ENCODE data around the gene KLHL2. TPM values are rescaled to one million over a fixed set of nuclear protein-coding genes. Genes with fewer than 3 reads are reported as not detected.
"Not testable (repeated sequence)": the region's sequence is repeated elsewhere in the genome, so short reads cannot be mapped to it uniquely, and the experiment has no call there.

Gene KLHL2
- total RNA-seq, 2 experiments from 2014 or later: 23.7 to 28.0 TPM

DNA sequence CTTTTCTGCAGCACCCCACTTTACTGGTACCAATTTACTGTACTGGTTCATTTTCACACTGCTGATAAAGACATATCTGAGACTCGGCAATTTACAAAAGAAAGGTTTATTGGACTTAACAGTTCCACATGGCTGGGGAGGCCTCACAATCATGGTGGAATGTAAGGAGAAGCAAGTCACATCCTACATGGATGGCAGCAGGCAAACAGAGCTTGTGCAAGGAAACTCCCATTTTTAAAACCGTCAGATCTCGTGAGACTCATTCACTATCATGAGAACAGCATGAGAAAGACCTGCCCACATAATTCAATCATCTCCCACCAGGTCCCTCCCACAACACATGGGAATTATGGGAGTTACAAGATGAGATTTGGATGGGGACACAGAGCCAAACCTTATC, 77.3 kb downstream of the KLHL2 start:
- not testable (repeated sequence) for DNase-seq, H3K9me3 Mint-ChIP-seq, H3K4me3 Mint-ChIP-seq, H3K27ac Mint-ChIP-seq, H3K27me3 Mint-ChIP-seq
- Mint-ChIP-seq H3K4me1 (peaks cover 36% of the 10 kb centered on the region), H3K36me3 (peaks cover 48% of the 10 kb centered on the region)

DNA sequence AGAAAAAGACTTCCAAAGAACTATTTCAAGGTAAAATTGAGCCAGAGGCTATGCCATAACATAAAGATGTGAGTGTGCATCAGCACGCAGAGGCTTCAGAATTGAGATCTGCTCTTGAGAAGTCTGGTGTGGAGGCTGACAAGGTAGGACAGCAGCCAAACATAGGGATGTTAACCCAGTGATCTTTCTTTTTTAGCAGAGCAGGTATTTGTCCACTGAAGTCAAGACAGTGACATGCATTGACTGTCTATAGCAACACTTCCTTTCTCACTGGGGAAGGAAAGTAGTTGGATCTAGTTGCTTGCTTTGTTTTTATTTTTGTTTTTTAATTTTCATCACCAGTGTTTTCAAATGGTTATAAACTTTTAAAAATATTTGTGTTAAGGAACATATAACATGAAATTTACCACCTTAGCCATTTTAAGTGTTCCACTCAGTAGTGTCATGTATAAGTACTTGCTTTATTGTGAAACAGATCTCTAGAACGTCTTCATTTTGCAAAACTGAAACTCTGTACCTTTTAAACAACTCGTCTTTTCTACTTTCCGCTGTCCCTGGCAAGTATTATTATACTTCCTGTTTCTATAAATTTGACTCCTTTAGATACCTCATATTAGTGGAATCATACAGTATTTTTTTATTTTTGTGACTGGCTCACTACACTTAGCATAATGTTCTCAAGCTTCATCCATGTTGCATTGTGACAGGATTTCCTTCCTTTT, 79.4 kb downstream of the KLHL2 start:
- H3K9me3 Mint-ChIP-seq, DNase-seq, H3K27me3 Mint-ChIP-seq: not testable (repeated sequence)
- H3K4me1 Mint-ChIP-seq: peaks cover 36% of the 10 kb centered on the region
- H3K4me3 Mint-ChIP-seq: peak overlapping the region; percentile 14
- H3K36me3 Mint-ChIP-seq: peaks cover 51% of the 10 kb centered on the region
- H3K27ac Mint-ChIP-seq: peak overlapping the region; percentile 71

DNA sequence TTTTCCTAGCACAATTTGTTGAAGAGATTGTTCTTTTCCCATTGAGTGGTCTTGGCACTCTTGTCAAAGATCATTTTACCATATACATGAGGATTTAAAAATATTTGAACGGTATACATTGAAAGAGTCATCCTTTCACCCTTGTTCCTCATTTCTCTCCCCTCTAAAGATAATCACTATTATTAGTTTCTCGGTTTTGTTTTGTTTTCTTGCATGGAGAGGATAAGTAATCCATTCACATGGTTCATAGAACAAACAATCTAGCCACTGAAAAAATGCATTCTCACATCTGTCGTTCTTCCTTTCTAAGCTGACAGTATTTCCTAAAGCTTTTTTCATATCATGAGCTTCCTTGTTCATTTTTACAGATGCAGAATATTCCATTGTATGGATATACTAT, 80.9 kb downstream of the KLHL2 start:
- H3K36me3 Mint-ChIP-seq: peaks cover 41% of the 10 kb centered on the region
- H3K4me1 Mint-ChIP-seq: peaks cover 36% of the 10 kb centered on the region
- no peak overlapping the region for H3K27ac Mint-ChIP-seq
- DNase-seq: no peak
- peaks cover 6% of the 10 kb centered on the region for H3K9me3 Mint-ChIP-seq
- no peaks in the 10 kb centered on the region for H3K27me3 Mint-ChIP-seq
- no peak overlapping the region for H3K4me3 Mint-ChIP-seq

DNA sequence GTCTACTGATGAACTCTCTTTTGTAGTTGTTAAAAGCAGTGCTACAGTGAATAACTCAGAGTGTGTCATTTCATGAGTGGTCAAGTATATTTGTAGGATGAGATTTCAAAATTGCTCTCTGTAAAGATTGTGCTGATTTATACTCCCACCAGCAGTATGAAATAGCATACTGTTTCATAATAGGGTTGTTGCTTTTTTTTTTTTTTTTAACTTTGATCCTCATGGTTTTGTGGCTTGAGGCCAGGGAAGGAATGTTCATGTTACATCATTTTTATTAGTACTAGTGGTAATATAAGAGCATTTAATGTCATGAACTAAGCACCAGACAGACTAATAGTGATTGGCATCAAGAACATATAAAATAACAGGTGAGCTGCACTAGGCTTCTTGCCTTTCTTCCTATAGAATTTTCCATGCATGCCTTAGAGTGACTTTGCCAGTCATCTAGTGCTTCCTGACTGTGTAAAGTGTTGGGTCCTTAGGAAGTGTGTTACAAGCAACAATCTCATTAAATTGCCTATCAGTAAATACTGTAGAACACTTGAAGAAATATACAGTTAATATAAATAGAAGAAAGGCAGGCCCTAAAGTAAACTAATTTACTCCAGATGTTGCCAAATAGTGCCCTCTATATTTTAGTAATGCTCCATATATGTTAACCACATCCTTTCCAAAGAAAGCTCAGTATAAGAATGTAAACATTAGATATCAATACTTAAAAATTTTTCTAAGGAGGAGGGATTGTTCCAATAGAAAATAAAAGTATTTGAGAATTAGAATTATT, 81.5 kb downstream of the KLHL2 start:
- Mint-ChIP-seq H3K9me3 (peaks cover 6% of the 10 kb centered on the region), H3K27me3 (no peaks in the 10 kb centered on the region), H3K4me1 (peaks cover 36% of the 10 kb centered on the region), H3K4me3 (no peak overlapping the region), H3K36me3 (peaks cover 39% of the 10 kb centered on the region), H3K27ac (peak overlapping the region; percentile 40)
- no peak for DNase-seq

DNA sequence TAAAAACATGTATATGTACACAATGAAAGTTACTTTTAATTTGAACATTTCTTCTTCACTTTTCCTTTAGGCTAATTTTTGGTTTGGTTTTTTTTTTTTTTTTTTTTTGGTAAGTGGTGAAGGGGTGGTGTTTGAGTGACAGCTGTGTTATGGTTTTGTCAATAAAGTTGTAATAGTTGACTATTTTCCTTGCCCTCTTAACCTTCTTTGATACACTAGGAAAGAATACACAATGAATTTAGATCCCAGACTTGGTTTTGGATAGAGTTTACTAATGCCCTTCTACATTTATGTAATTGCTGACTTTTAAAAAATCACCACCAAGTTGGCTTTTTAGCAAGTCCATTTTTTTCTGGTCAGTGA, 82.0 kb downstream of the KLHL2 start:
- H3K4me1 Mint-ChIP-seq: peaks cover 41% of the 10 kb centered on the region
- H3K27ac Mint-ChIP-seq: no peak overlapping the region
- no peak overlapping the region for H3K4me3 Mint-ChIP-seq
- DNase-seq: no peak
- no peaks in the 10 kb centered on the region for H3K27me3 Mint-ChIP-seq
- H3K9me3 Mint-ChIP-seq: peaks cover 4% of the 10 kb centered on the region
- H3K36me3 Mint-ChIP-seq: peaks cover 38% of the 10 kb centered on the region

DNA sequence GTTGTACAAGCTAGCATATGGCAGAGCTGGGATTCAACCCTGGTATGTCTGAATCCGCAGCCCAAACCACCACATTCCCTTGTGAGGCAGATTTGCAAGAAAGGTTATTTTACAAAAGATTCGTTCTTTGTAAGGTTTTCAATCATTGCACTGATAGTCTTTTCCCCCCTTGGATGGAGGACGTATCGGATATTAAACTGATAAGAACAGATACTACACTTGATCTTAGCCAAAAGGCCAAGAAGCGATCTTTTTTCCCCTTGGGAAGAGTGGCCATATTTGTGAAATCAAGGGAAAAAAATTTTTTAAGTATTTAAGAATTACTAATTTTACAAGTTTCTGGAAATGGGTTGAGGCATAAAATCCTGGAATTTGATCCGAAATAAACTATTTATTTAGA, 85.7 kb downstream of the KLHL2 start:
- Mint-ChIP-seq H3K4me3 (no peak overlapping the region), H3K9me3 (no peaks in the 10 kb centered on the region), H3K4me1 (peaks cover 29% of the 10 kb centered on the region), H3K27me3 (no peaks in the 10 kb centered on the region), H3K36me3 (peaks cover 36% of the 10 kb centered on the region), H3K27ac (no peak overlapping the region)
- DNase-seq: no peak

DNA sequence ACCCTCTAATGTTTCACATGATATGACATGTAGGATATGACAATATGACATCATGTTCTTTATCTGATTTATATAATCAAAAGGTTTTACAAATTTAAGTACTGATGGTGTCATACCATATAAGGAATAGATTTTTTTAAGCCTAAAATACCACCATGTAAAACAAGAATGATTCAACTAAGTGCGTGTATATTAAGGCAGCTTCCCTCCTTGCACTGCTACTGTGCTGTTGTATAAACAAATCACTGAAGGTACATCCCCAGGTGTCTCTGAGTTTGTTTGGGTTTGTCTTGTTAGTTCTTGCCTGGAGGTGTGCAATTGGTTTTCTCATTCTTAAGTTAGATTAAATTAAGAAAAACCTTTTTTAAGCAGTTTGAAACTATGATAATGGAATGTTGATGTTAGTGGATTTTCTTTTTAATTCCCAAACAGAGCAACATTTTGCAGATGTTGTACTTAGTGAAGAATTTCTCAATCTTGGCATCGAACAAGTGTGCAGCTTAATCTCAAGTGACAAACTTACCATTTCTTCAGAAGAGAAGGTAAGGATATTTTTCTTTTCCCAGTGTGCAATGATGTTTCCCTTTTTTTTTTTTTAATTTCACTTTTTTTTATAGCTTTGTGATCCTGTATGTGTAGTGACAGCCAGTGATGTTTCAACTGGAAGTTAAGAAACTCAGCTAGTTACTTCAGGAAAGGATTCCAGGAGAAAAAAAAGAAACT, 86.7 kb downstream of the KLHL2 start:
- no peak overlapping the region for H3K27ac Mint-ChIP-seq
- H3K4me3 Mint-ChIP-seq: no peak overlapping the region
- no peak for DNase-seq
- H3K4me1 Mint-ChIP-seq: peaks cover 20% of the 10 kb centered on the region
- no peaks in the 10 kb centered on the region for H3K27me3 Mint-ChIP-seq
- peaks cover 34% of the 10 kb centered on the region for H3K36me3 Mint-ChIP-seq
- no peaks in the 10 kb centered on the region for H3K9me3 Mint-ChIP-seq

DNA sequence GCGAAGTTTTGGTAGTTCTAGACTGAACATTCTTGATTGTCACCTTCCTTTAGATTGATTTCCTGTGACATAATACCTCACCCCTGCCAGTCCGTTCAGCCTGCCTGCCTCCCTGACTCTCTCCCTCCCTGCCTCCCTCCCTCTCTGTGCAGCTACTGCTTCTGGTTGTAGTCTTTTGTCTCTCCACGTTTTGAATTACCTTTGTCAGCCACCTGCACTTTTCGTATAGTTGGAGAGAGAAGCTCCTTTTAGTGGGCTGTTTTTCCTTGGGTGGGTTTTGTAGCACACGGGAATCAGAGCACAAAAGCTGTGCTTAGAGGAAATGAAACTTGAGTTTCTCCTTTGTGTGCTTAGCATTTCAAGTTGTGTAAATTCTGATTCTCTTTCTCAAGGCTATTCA, 87.5 kb downstream of the KLHL2 start:
- Mint-ChIP-seq H3K36me3 (peaks cover 34% of the 10 kb centered on the region), H3K27me3 (no peaks in the 10 kb centered on the region), H3K27ac (peak overlapping the region; percentile 17), H3K4me1 (peaks cover 17% of the 10 kb centered on the region), H3K4me3 (peak overlapping the region; percentile 0), H3K9me3 (no peaks in the 10 kb centered on the region)
- DNase-seq: peak; percentile 4

DNA sequence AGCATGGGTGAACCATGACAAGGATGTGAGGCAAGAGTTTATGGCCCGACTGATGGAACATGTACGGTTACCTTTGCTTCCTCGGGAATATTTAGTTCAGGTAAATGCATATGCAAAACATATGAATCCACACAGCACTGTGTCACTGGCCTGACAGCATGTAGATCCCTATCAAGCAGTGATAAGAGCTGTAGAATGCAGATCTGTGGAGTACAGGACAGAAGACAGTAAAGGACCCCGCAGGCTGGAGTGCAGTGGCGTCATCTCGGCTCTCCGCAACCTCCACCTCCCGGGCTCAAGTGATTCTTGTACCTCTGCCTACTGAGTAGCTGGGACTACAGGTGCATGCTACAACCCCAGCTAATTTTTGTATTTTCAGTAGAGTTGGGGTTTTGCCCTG, 90.3 kb downstream of the KLHL2 start:
- Mint-ChIP-seq H3K4me1 (peaks cover 29% of the 10 kb centered on the region), H3K36me3 (peaks cover 25% of the 10 kb centered on the region), H3K4me3 (no peak overlapping the region), H3K9me3 (no peaks in the 10 kb centered on the region), H3K27me3 (no peaks in the 10 kb centered on the region), H3K27ac (no peak overlapping the region)
- DNase-seq: no peak

DNA sequence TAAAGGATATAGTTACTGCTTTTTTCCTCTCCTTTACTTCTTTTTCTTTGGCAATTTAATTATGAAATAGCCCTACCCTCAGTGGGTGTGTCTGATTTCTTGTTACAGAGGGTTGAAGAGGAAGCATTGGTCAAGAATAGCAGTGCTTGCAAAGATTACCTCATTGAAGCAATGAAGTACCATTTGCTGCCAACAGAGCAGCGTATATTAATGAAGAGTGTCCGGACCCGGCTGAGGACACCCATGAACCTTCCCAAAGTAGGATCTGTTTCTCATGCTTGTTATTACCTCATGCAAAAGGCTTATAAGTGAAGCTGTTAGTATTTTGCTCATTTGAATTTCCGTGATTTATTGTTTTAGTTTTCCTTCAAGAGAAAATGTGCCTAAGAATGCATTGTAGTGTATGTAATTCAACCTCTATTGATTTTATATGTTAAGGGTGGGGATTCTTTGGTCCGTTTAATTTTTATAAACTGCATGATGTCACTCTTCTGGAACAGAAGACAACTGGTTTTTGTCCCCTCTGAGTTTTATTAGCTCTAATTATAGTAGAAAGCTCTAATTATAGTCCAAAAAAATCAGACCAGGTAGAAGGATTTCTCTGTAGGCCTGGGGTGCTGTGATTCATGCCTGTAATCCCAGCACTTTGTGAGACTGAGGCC, 92.2 kb downstream of the KLHL2 start:
- Mint-ChIP-seq H3K4me3 (no peak overlapping the region), H3K27ac (no peak overlapping the region), H3K27me3 (no peaks in the 10 kb centered on the region), H3K9me3 (no peaks in the 10 kb centered on the region), H3K36me3 (peaks cover 29% of the 10 kb centered on the region), H3K4me1 (peaks cover 27% of the 10 kb centered on the region)
- no peak for DNase-seq

DNA sequence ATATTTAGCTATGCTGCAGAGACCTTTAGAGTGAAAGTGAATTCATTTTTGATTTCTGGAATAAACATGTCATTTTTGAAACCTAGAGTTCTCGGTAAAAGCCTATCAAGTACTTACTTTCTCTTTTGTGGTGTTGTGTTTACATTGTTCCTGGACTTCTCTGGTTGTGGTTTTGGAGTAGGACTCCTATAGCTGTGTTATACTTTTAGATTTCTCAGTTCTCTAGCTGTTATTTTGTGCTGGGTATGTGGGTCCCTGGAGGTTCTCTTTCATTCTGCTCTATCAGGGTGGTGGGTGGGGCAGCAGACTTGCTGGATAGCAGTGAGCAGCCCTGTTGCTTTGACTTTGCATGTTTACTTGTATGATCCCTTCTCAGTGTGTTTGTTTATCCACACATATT, 94.5 kb downstream of the KLHL2 start:
- Mint-ChIP-seq H3K27ac (peak overlapping the region; percentile 80), H3K36me3 (peaks cover 19% of the 10 kb centered on the region), H3K9me3 (no peaks in the 10 kb centered on the region), H3K27me3 (no peaks in the 10 kb centered on the region), H3K4me3 (peak overlapping the region; percentile 71), H3K4me1 (peaks cover 16% of the 10 kb centered on the region)
- peak; percentile 4 for DNase-seq

DNA sequence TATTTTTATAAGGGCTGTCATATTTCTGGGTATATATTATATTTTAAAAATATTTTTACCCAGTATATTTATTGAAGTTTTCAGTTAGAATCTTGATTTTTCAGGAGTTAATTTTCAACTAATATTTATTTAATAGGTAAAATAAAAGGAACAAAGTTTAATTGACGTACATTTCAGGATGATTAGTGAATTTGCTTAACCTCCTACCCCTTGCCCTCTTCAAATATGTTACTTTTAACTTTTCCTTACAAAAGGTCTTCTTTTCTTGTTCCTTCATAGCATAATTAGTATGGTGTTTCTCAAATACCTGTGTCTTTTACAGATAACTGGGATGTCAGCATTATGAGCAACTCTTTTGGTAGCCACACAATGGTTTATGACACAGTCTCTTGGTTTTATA, 95.3 kb downstream of the KLHL2 start:
- Mint-ChIP-seq H3K9me3 (no peaks in the 10 kb centered on the region), H3K4me3 (no peak overlapping the region), H3K27ac (no peak overlapping the region), H3K27me3 (no peaks in the 10 kb centered on the region), H3K4me1 (peaks cover 16% of the 10 kb centered on the region), H3K36me3 (peaks cover 16% of the 10 kb centered on the region)
- DNase-seq: no peak

DNA sequence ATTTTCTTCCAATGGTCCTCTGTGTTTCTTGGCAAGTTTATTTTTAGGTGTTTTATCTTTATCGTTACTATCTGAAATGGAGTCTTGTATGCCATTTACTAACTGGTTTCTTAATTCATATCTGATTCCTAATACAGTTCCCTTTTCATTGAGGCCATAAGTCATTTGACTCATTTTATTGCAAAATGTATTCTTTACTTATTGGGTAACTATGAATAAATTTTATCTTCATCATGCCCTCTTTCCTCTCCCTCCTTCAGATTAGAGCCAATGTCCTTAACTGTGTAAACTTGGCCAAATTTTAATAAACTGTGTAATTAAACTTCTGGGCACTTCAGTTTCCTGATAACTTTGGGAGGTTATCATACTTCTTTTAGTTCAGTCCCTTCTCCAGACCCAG, 100.8 kb downstream of the KLHL2 start:
- H3K9me3 Mint-ChIP-seq: no peaks in the 10 kb centered on the region
- H3K4me3 Mint-ChIP-seq: no peak overlapping the region
- no peak for DNase-seq
- H3K4me1 Mint-ChIP-seq: no peaks in the 10 kb centered on the region
- peaks cover 26% of the 10 kb centered on the region for H3K36me3 Mint-ChIP-seq
- H3K27me3 Mint-ChIP-seq: no peaks in the 10 kb centered on the region
- H3K27ac Mint-ChIP-seq: no peak overlapping the region

DNA sequence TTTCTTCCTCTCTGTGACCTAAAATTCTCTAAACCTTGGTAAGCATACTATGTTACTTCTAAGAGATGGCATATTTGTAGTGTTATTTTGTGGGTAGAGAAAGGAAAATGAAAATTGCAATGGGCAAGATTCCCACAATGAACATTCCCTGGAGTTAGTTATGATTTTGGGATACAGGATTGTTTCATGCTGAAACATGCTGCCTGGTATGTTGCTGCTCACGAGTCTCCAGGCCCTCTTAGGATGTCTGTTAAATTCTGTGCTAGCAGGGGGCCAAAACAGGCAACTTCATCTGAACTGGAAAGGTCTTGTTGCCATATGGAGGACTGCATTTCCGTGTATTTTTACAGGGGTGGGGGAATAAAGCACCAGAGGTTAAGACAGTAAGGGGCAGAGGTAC, 101.2 kb downstream of the KLHL2 start:
- Mint-ChIP-seq H3K27me3 (no peaks in the 10 kb centered on the region), H3K9me3 (no peaks in the 10 kb centered on the region), H3K36me3 (peaks cover 26% of the 10 kb centered on the region), H3K4me3 (no peak overlapping the region), H3K4me1 (no peaks in the 10 kb centered on the region), H3K27ac (no peak overlapping the region)
- DNase-seq: no peak

DNA sequence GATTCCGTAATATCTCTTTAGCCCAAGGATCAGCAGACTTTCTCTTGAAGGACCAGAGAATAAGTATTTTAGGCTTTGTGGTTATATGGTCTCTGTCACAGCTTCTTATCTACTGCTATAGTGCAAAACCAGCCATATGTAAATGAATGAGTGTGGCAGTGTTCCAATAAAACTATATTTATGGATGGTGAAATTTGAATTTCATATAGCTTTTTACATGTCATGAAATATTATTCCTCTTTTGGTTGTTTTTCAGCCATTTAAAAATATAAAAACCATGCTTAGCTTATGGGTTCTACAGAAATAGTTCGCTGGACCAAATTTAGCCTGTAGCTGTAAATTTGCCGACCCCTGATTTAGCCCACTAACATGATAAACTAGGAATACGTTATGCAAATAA, 102.1 kb downstream of the KLHL2 start:
- Mint-ChIP-seq H3K9me3 (no peaks in the 10 kb centered on the region), H3K4me3 (no peak overlapping the region), H3K27me3 (no peaks in the 10 kb centered on the region), H3K36me3 (peaks cover 25% of the 10 kb centered on the region), H3K4me1 (no peaks in the 10 kb centered on the region), H3K27ac (no peak overlapping the region)
- DNase-seq: no peak
